Esophagus mucosa (tissue), 1 donor: ENCODE results near the gene FAM78A. TPM values are rescaled to one million over a fixed set of nuclear protein-coding genes. Genes with fewer than 3 reads are reported as not detected.

Experiments
- ATAC-seq: fragments of 200-7000 bp; cut with Tn5 transposase; one replicate; pipeline ENCODE4 v1.9.1; 2020
- total RNA-seq: library from RNA; stranded (reverse); gene quantifications from one replicate; pipeline ENCODE4 v1.2.4, GENCODE V29; 2023
- donor health status: DM: yes; HTN: yes; CAD: no.

FAM78A gene
- 0.72 TPM for total RNA-seq

GRCh38 chr9:131276094-131276888, at the start of gene FAM78A:
Gene FAM78A, minus strand, starts transcription at chr9:131276510. Its CDS starts 331 bp downstream, at chr9:131276179.
- no peak for ATAC-seq

GRCh38 chr9:131324736-131325679, 48.7 kb upstream of the FAM78A start:
- ATAC-seq: no peak

GRCh38 chr9:131323629-131324028, 47.3 kb upstream of the FAM78A start:
- no peak for ATAC-seq

- no peak for ATAC-seq
Observed at GRCh38 chr9:131320031-131320685, 43.8 kb upstream of the FAM78A start.

GRCh38 chr9:131319486-131319885, 43.2 kb upstream of the FAM78A start:
- ATAC-seq: no peak

- ATAC-seq: no peak
Observed at GRCh38 chr9:131318231-131319085, 42.1 kb upstream of the FAM78A start.

GRCh38 chr9:131312822-131313770, 36.8 kb upstream of the FAM78A start:
- no peak for ATAC-seq

- no peak for ATAC-seq
Observed at GRCh38 chr9:131312246-131312645, 35.9 kb upstream of the FAM78A start.

- ATAC-seq: peak; percentile 26
Observed at GRCh38 chr9:131310833-131311554, 34.7 kb upstream of the FAM78A start.

- no peak for ATAC-seq
Observed at GRCh38 chr9:131309530-131310276, 33.4 kb upstream of the FAM78A start.

- no peak for ATAC-seq
Observed at GRCh38 chr9:131308906-131309529, 32.7 kb upstream of the FAM78A start.

- no peak for ATAC-seq
Observed at GRCh38 chr9:131308452-131308851, 32.1 kb upstream of the FAM78A start.

- no peak for ATAC-seq
Observed at GRCh38 chr9:131307974-131308373, 31.7 kb upstream of the FAM78A start.

- ATAC-seq: no peak
Observed at GRCh38 chr9:131306397-131307004, 30.2 kb upstream of the FAM78A start.

- no peak for ATAC-seq
Observed at GRCh38 chr9:131304676-131305355, 28.5 kb upstream of the FAM78A start.

- no peak for ATAC-seq
Observed at GRCh38 chr9:131303381-131304321, 27.3 kb upstream of the FAM78A start.
